ENCODE results near the gene CCDC40. TPM values are rescaled to one million over a fixed set of nuclear protein-coding genes. Genes with fewer than 3 reads are reported as not detected.

CCDC40 gene
- total and polyA plus RNA-seq, 7 donors: 1.4 to 25.8 (median 5.3) TPM; not detected in 2

- WGBS, 2 donors: 27 to 28% methylated on average over 20 of the region's 20 CpGs
- Histone ChIP-seq H3K27ac (no peak overlapping the region), H3K9me3 (no peaks in the 10 kb centered on the region), H3K4me3 (peak overlapping the region in 3 of 4 donors; percentile 1 to 23 (median 3)), H3K36me3 (no peaks in the 10 kb centered on the region), H3K27me3 (no peaks in the 10 kb centered on the region), H3K4me1 (peaks cover 0 to 8% (median 4%) of the 10 kb centered on the region in 4 donors)
- intact Hi-C loops (cut with DNase I): loop anchor here (1.0 to 5.0 kb wide), 2 partner anchors 47 to 75 kb away; partner anchors contain the start of gene TBC1D16
- TF ChIP-seq CTCF (IDR thresholded peaks at IDR 0.05) (peak; percentile 58 to 77 (median 68)), POLR2A (IDR thresholded peaks at IDR 0.05) (no peak), POLR2AphosphoS5 (IDR thresholded peaks at IDR 0.05) (no peak), EP300 (IDR thresholded peaks at IDR 0.05) (no peak)
- peak; percentile 82 for DNase-seq
These were observed 46.1 kb downstream of the CCDC40 start for GRCh38 chr17:80082403-80083135.

- Histone ChIP-seq H3K36me3 (no peaks in the 10 kb centered on the region), H3K4me3 (no peak overlapping the region), H3K4me1 (peaks cover 0 to 8% (median 4%) of the 10 kb centered on the region in 4 donors), H3K9me3 (no peaks in the 10 kb centered on the region), H3K27me3 (no peaks in the 10 kb centered on the region), H3K27ac (no peak overlapping the region)
- DNase-seq: no peak
- 81 to 82% methylated on average over 13 of the region's 13 CpGs for WGBS, 2 donors
- no peak for TF ChIP-seq EP300 (IDR thresholded peaks at IDR 0.05)
- no peak for TF ChIP-seq POLR2AphosphoS5 (IDR thresholded peaks at IDR 0.05)
- TF ChIP-seq CTCF (IDR thresholded peaks at IDR 0.05): no peak
- no peak for TF ChIP-seq POLR2A (IDR thresholded peaks at IDR 0.05)
- intact Hi-C loops (cut with DNase I): loop anchor here (5.0 kb wide), 1 partner anchor 76 kb away; no protein-coding TSS in a partner anchor
These were observed 46.8 kb downstream of the CCDC40 start for GRCh38 chr17:80083136-80083661.

GRCh38 chr17:80084773-80085172 is 48.3 kb downstream of the CCDC40 start:
- Histone ChIP-seq H3K27ac (no peak overlapping the region), H3K9me3 (no peaks in the 10 kb centered on the region), H3K36me3 (no peaks in the 10 kb centered on the region), H3K4me3 (no peak overlapping the region), H3K27me3 (no peaks in the 10 kb centered on the region), H3K4me1 (peaks cover 0 to 8% (median 4%) of the 10 kb centered on the region in 4 donors)
- no peak for DNase-seq
- TF ChIP-seq CTCF (IDR thresholded peaks at IDR 0.05): no peak
- WGBS, 2 donors: 90 to 92% methylated on average over 15 of the region's 15 CpGs
- intact Hi-C loops (cut with DNase I): loop anchor here (5.0 kb wide), 1 partner anchor 77 kb away; no protein-coding TSS in a partner anchor

DNA sequence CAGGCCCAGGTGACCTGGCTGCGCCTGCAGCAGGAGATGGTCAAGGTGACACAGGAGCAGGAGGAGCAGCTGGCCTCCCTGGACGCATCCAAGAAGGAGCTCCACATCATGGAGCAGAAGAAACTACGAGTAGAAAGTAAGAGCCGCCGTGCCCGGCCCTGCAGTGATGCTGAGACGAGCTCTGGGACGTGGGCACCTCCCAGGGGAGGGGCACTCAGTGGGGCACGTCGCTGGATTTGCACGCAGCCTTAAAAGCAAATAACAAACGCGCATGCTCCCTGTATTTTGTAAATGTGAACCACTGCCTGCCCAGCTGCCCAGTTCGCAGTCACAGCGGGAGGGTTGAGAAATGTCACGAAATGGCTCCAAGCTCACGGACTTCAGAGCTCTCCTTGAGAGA is 49.6 kb downstream of the CCDC40 start:
- no peaks in the 10 kb centered on the region for H3K36me3 ChIP-seq
- no peak overlapping the region for H3K4me3 ChIP-seq
- peaks cover 0 to 8% (median 4%) of the 10 kb centered on the region in 4 donors for H3K4me1 ChIP-seq
- H3K27me3 ChIP-seq: no peaks in the 10 kb centered on the region
- TF ChIP-seq EP300 (IDR thresholded peaks at IDR 0.05): no peak
- TF ChIP-seq CTCF (IDR thresholded peaks at IDR 0.05): no peak
- TF ChIP-seq POLR2A (IDR thresholded peaks at IDR 0.05): no peak
- TF ChIP-seq POLR2AphosphoS5 (IDR thresholded peaks at IDR 0.05): no peak
- WGBS, 2 donors: 65 to 83% methylated on average over 17 of the region's 17 CpGs
- intact Hi-C loops (cut with DNase I): no loop called here
- no peak overlapping the region for H3K27ac ChIP-seq
- H3K9me3 ChIP-seq: no peaks in the 10 kb centered on the region
- DNase-seq: no peak
